Prostate gland (tissue), 1 donor: ENCODE measurements around the gene TNFRSF17.
"Not testable (repeated sequence)": the region's sequence is repeated elsewhere in the genome, so short reads cannot be mapped to it uniquely, and the experiment has no call there.

Source experiments
- POLR2A ChIP-seq: fragments of 450-650 bp; IDR thresholded peaks from one replicate; pipeline ENCODE4 v1.6.1; 2016; ENCODE audit warnings: antibody characterized with exemption, mild to moderate bottlenecking
- POLR2AphosphoS5 ChIP-seq: sonication (generic); formaldehyde crosslinking; IDR thresholded peaks from one replicate; pipeline ENCODE4 v1.6.1; 2017; ENCODE audit warnings: antibody characterized with exemption

- not testable (repeated sequence) for TF ChIP-seq POLR2A, POLR2AphosphoS5
Observed at GRCh38 chr16:11953576-11953975, 11.4 kb upstream of the TNFRSF17 start.
